D341Med (cell line): ENCODE measurements around the gene MAT2A.
"Not testable (repeated sequence)": the region's sequence is repeated elsewhere in the genome, so short reads cannot be mapped to it uniquely, and the experiment has no call there.

ENCODE experiments used
- DNase-seq: peaks from one replicate; pipeline ENCODE4 v3.0.0; 2012; ENCODE audit warnings: low spot score

The MAT2A gene

GRCh38 chr2:85524336-85524908 lies 14.5 kb upstream of the MAT2A start:
- peak; percentile 49 for DNase-seq

- DNase-seq: no peak
Measured at GRCh38 chr2:85525029-85525428, 13.9 kb upstream of the MAT2A start.

- no peak for DNase-seq
Measured at GRCh38 chr2:85525567-85525966, 13.4 kb upstream of the MAT2A start.

GRCh38 chr2:85527787-85528186 lies 11.2 kb upstream of the MAT2A start:
- no peak for DNase-seq

GRCh38 chr2:85528355-85528754 lies 10.6 kb upstream of the MAT2A start:
- DNase-seq: no peak

- DNase-seq: no peak
Measured at GRCh38 chr2:85529809-85530208, 9.2 kb upstream of the MAT2A start.

- no peak for DNase-seq
Measured at GRCh38 chr2:85531589-85531988, 7.4 kb upstream of the MAT2A start.

GRCh38 chr2:85534099-85534498 lies 4.9 kb upstream of the MAT2A start:
- no peak for DNase-seq

GRCh38 chr2:85534881-85535280 lies 4.1 kb upstream of the MAT2A start:
- no peak for DNase-seq

- DNase-seq: no peak
Measured at GRCh38 chr2:85536479-85536878, 2.5 kb upstream of the MAT2A start.

- peak; percentile 55 for DNase-seq
Measured at GRCh38 chr2:85537600-85538506, 1.1 kb upstream of the MAT2A start.

- peak; percentile 75 for DNase-seq
Measured at GRCh38 chr2:85539361-85540132, 579 bp downstream of the MAT2A start.

GRCh38 chr2:85540133-85540648 lies 1.2 kb downstream of the MAT2A start:
- no peak for DNase-seq

GRCh38 chr2:85541262-85541661 lies 2.3 kb downstream of the MAT2A start:
- no peak for DNase-seq

GRCh38 chr2:85541753-85542457 lies 2.9 kb downstream of the MAT2A start:
- no peak for DNase-seq

GRCh38 chr2:85542777-85543176 lies 3.8 kb downstream of the MAT2A start:
- DNase-seq: no peak

GRCh38 chr2:85544254-85544691 lies 5.3 kb downstream of the MAT2A start:
- not testable (repeated sequence) for DNase-seq

- DNase-seq: not testable (repeated sequence)
Measured at GRCh38 chr2:85544915-85545779, 6.2 kb downstream of the MAT2A start.

GRCh38 chr2:85545780-85546240 lies 6.8 kb downstream of the MAT2A start:
- no peak for DNase-seq

GRCh38 chr2:85547089-85547858 lies 8.3 kb downstream of the MAT2A start:
- no peak for DNase-seq
